GM21367 (cell line): ENCODE measurements around the gene NT5DC1.
A peak's percentile ranks its signal among the peaks of the same experiment; 100 is the strongest.

Source experiments
- ATAC-seq: cut with Tn5 transposase; IDR thresholded peaks from one replicate; pipeline ENCODE4 v1.9.1; 2021; ENCODE audit not compliant: unreplicated experiment

NT5DC1 gene

GRCh38 chr6:116100419-116101301 lies at the start of gene NT5DC1:
Gene NT5DC1 (plus strand): TSS chr6:116100853. CDS start chr6:116100931, 78 bp downstream.
- ATAC-seq = peak; percentile 84

GRCh38 chr6:116051244-116051643 lies 49.4 kb upstream of the NT5DC1 start:
- no peak for ATAC-seq

GRCh38 chr6:116055513-116055912 lies 45.1 kb upstream of the NT5DC1 start:
- no peak for ATAC-seq

GRCh38 chr6:116057766-116058165 lies 42.9 kb upstream of the NT5DC1 start:
- no peak for ATAC-seq

GRCh38 chr6:116059713-116060571 lies 40.7 kb upstream of the NT5DC1 start:
- ATAC-seq = peak; percentile 64

GRCh38 chr6:116060572-116061283 lies 39.9 kb upstream of the NT5DC1 start, which contains the start of gene FRK:
Gene FRK (minus strand): TSS chr6:116060891. CDS start chr6:116060311, 580 bp downstream.
- no peak for ATAC-seq

- ATAC-seq = no peak
Measured at GRCh38 chr6:116062496-116062895, 38.2 kb upstream of the NT5DC1 start.

GRCh38 chr6:116064666-116065065 lies 36.0 kb upstream of the NT5DC1 start:
- ATAC-seq = no peak

- ATAC-seq = no peak
Measured at GRCh38 chr6:116066789-116067188, 33.9 kb upstream of the NT5DC1 start.

- ATAC-seq = no peak
Measured at GRCh38 chr6:116070101-116070500, 30.6 kb upstream of the NT5DC1 start.

GRCh38 chr6:116070616-116071389 lies 29.9 kb upstream of the NT5DC1 start:
- no peak for ATAC-seq

- no peak for ATAC-seq
Measured at GRCh38 chr6:116072368-116072767, 28.3 kb upstream of the NT5DC1 start.

GRCh38 chr6:116073765-116074440 lies 26.8 kb upstream of the NT5DC1 start:
- ATAC-seq = no peak

- no peak for ATAC-seq
Measured at GRCh38 chr6:116074732-116075390, 25.8 kb upstream of the NT5DC1 start.

- ATAC-seq = no peak
Measured at GRCh38 chr6:116078522-116078921, 22.1 kb upstream of the NT5DC1 start.

- ATAC-seq = no peak
Measured at GRCh38 chr6:116078945-116079344, 21.7 kb upstream of the NT5DC1 start.

GRCh38 chr6:116083052-116083451 lies 17.6 kb upstream of the NT5DC1 start:
- no peak for ATAC-seq

GRCh38 chr6:116084284-116084683 lies 16.4 kb upstream of the NT5DC1 start:
- ATAC-seq = no peak

- ATAC-seq = peak; percentile 96
Measured at GRCh38 chr6:116087437-116088027, 13.1 kb upstream of the NT5DC1 start.
